Epithelial cell of proximal tubule (primary cell): Measurements from ENCODE around the gene B3GLCT. TPM values are rescaled to one million over a fixed set of nuclear protein-coding genes. Genes with fewer than 3 reads are reported as not detected.
"Not testable (repeated sequence)": the region's sequence is repeated elsewhere in the genome, so short reads cannot be mapped to it uniquely, and the experiment has no call there.

ENCODE experiments used
- DNase-seq: peaks from one replicate; pipeline ENCODE4 v3.0.0-alpha.2; 2011; ENCODE audit warnings: low read depth
- H3K4me3 ChIP-seq: 2 replicates; pipeline ENCODE4 v1.5.1; 2011; ENCODE audit warnings: low read depth, mild to moderate bottlenecking, low read length
- total RNA-seq: library from RNA; depleted of rRNA; stranded (reverse); fragments of >200 nt; gene quantifications from 2 replicates; pipeline ENCODE4 v1.2.3, GENCODE V29; 2015
- TF ChIP-seq, protein P1 (sequence below): conservative IDR thresholded peaks from 2 replicates; pipeline ENCODE4 v1.5.1; 2012; ENCODE audit warnings: low read depth, mild to moderate bottlenecking, low read length

B3GLCT gene
- total RNA-seq, 1 donor from 2014 or later = 5.8 TPM

DNA sequence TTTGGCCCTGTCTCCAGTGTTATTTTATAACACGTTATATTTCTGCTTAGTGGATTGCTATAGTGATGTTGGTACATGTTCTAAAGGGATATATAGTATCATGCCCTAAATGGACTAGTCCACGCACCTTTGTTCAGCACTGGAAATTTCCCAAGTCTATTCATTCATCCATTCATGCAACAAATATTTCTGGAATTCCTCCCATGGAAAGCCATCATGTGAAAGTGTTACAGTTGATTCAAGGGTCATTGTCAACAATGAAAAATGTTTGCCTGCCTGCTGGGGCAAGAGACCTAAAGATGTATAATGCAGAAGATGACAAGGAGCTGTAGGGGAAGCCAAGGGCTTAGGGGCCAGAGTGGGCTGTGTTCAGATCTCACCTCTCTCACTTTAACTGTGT, 27.2 kb upstream of the B3GLCT start:
- TF ChIP-seq, protein P1, sequence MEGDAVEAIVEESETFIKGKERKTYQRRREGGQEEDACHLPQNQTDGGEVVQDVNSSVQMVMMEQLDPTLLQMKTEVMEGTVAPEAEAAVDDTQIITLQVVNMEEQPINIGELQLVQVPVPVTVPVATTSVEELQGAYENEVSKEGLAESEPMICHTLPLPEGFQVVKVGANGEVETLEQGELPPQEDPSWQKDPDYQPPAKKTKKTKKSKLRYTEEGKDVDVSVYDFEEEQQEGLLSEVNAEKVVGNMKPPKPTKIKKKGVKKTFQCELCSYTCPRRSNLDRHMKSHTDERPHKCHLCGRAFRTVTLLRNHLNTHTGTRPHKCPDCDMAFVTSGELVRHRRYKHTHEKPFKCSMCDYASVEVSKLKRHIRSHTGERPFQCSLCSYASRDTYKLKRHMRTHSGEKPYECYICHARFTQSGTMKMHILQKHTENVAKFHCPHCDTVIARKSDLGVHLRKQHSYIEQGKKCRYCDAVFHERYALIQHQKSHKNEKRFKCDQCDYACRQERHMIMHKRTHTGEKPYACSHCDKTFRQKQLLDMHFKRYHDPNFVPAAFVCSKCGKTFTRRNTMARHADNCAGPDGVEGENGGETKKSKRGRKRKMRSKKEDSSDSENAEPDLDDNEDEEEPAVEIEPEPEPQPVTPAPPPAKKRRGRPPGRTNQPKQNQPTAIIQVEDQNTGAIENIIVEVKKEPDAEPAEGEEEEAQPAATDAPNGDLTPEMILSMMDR = no peak
- no peak overlapping the region for H3K4me3 ChIP-seq
- DNase-seq = peak; percentile 88

DNA sequence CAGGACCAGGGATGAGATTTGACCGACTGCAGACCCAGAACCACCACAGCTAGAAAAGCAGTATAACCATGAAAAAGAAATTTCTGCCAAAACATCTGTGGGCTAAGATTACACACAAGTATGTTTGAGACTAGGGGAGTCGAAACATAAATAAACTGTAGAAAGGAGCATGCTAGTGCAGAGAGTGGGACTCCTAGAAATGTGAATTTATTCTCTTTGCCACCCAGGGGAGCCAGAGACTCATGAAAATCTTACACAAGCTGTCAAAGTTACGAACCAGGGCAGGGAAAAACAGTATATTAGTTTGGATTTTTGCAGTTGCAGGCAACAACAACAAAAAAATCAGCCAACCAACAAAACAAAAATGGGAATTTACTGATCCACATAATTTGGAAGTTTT, 25.8 kb upstream of the B3GLCT start:
- no peak for DNase-seq
- TF ChIP-seq, protein P1 = peak; percentile 21
- H3K4me3 ChIP-seq = no peak overlapping the region

DNA sequence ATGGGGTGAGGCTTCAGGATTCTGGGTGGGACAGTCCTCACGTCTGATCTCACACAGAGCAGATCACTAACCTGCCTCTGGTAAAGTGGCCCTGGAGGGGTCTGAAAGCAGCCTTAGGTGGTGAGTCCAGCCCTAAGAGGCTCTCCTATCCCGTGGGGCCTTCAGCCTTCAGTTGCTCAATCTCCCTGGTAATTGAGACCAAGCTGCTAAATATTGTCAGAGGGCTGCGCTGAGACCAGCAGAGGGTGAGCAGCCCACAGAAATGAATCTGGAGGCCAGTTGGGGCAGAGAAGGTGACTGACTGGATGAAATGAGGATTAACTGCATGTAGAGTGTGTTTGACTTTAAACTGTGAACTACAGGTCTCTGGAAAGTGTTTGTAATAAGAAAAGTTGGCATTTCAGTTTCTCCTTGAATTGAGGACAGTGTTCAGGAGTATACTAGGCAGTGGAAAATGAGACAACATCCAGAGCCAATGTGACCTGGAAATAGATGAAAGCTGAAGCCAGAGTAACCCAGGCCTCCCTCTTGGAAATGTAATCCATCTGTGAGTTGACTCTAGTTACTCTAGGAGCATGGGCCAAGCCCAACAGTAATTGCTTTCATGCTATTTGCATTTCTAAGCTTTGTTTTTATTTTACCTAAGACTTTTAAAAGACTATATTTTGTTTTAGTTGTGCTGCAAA, 23.8 kb upstream of the B3GLCT start:
- no peak for DNase-seq
- TF ChIP-seq, protein P1 = peak; percentile 9
- no peak overlapping the region for H3K4me3 ChIP-seq

DNA sequence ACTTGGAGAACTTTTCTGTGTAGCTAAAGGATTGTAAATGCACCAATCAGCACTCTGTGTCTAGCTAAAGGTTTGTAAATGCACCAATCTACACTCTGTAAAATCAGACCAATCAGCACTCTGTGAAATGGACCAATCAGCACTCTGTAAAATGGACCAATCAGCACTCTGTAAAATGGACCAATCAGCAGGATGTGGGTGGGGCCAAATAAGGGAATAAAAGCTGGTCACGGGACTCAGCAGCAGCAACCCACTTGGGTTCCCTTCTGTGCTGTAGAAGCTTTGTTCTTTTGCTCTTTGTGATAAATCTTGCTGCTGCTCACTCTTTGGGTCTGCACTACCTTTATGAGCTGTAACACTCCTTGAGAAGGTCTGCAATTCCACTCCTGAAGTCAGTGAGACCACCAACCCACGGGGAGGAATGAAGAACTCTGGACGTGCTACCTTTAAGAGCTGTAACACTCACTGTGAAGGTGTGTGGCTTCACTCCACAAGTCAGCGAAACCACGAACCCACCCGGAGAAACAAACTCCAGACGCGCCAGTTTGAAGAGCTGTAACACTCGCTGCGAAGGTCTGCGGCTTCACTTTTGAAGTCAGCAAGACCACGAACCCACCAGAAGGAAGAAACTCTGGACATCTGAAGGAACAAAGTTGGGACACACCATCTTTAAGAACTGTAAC, 21.8 kb upstream of the B3GLCT start:
- not testable (repeated sequence) for H3K4me3 ChIP-seq, DNase-seq

DNA sequence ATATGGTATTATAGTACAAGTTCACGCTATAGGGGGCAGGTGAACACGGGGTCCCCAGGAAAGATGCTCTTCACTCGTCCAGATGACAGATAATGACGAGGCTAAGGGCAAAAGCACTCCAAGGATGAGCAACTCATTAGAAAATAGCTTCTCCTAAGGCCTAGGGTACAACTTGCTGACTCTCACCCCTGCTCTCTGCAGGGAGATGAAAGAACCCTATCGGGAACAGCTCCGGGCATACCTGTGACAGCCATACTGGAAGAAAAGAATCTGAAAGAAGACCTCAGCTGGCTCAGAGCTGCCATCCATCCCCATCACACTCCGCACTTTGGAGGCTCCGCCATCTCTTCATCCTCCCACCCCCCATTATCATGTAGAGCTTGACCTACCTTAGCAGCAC, 20.5 kb upstream of the B3GLCT start:
- no peak for DNase-seq
- TF ChIP-seq, protein P1 = no peak
- no peak overlapping the region for H3K4me3 ChIP-seq

- no peak for DNase-seq
- TF ChIP-seq, protein P1 = no peak
- H3K4me3 ChIP-seq = no peak overlapping the region
Measured at GRCh38 chr13:31179754-31180153, 20.0 kb upstream of the B3GLCT start.

DNA sequence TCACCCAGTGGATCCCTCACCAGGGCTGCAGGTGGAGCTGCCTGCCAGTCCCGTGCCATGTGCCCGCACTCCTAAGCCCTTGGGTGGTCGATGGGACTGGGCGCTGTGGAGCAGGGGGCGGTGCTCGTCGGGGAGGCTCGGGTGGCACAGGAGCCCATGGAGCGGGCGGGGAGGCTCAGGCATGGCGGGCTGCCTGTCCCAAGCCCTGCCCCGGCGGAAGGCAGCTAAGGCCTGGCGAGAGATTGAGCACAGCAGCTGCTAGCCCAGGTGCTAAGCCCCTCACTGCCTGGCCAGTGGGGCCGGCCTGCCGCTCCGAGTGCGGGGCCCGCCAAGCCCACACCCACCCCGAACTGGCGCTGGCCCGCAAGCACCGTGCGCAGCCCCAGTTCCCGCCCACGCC, 16.8 kb upstream of the B3GLCT start:
- no peak overlapping the region for H3K4me3 ChIP-seq
- DNase-seq = no peak
- TF ChIP-seq, protein P1 = no peak
